Calu3 (cell line): ENCODE data around the gene FAM163A. TPM values are rescaled to one million over a fixed set of nuclear protein-coding genes. Genes with fewer than 3 reads are reported as not detected.
"Not testable (repeated sequence)": the region's sequence is repeated elsewhere in the genome, so short reads cannot be mapped to it uniquely, and the experiment has no call there.

Experiments used
- BruUV-seq: library from RNA; stranded (reverse); fragments of 400-500 nt; replicated peaks from 2 replicates; lab custom pipeline; 2021; lab: Mats Ljungman, UMichigan
- CTCF ChIA-PET: fragments of 300-600 bp; sonication (Branson Sonifier 250); formaldehyde crosslinking; loops from one replicate; lab custom pipeline; 2022; ENCODE audit warnings: antibody characterized with exemption; lab: Charles Lee
- DNase-seq: peaks from one replicate; pipeline ENCODE4 v3.0.0; 2022
- H3K27ac Mint-ChIP-seq: one replicate; pipeline ENCODE4 v1.8.0; 2022; ENCODE audit warnings: mixed read lengths; ENCODE audit not compliant: unreplicated experiment
- H3K27me3 Mint-ChIP-seq: one replicate; pipeline ENCODE4 v1.8.0; 2022; ENCODE audit warnings: mixed read lengths; ENCODE audit not compliant: unreplicated experiment
- H3K36me3 Mint-ChIP-seq: one replicate; pipeline ENCODE4 v1.8.0; 2022; ENCODE audit warnings: mild to moderate bottlenecking, moderate library complexity, mixed read lengths; ENCODE audit not compliant: insufficient read depth, unreplicated experiment
- H3K4me1 Mint-ChIP-seq: one replicate; pipeline ENCODE4 v1.8.0; 2022; ENCODE audit warnings: mild to moderate bottlenecking, low read depth, mixed read lengths; ENCODE audit not compliant: unreplicated experiment
- H3K4me3 Mint-ChIP-seq: one replicate; pipeline ENCODE4 v1.8.0; 2022; ENCODE audit warnings: mild to moderate bottlenecking, low read depth, moderate library complexity, mixed read lengths; ENCODE audit not compliant: unreplicated experiment
- H3K9me3 Mint-ChIP-seq: one replicate; pipeline ENCODE4 v1.8.0; 2022; ENCODE audit warnings: low read depth, mixed read lengths; ENCODE audit not compliant: unreplicated experiment
- intact Hi-C: fragments of 100-400 bp; cut with micrococcal nuclease; formaldehyde crosslinking; loops from one replicate; pipeline ENCODE4 v1.10.0; 2022; ENCODE audit not compliant: unreplicated experiment
- total RNA-seq: library from RNA; stranded (reverse); gene quantifications from 2 replicates; pipeline ENCODE4 v1.2.3, GENCODE V29; 2022
- TF ChIP-seq, protein P1 (sequence below): fragments of 200-600 bp; IDR thresholded peaks from one replicate; pipeline ENCODE4 v1.8.0; 2022; ENCODE audit warnings: antibody characterized with exemption; ENCODE audit not compliant: unreplicated experiment

Gene FAM163A
- total RNA-seq, 1 experiment from 2014 or later: not detected

DNA sequence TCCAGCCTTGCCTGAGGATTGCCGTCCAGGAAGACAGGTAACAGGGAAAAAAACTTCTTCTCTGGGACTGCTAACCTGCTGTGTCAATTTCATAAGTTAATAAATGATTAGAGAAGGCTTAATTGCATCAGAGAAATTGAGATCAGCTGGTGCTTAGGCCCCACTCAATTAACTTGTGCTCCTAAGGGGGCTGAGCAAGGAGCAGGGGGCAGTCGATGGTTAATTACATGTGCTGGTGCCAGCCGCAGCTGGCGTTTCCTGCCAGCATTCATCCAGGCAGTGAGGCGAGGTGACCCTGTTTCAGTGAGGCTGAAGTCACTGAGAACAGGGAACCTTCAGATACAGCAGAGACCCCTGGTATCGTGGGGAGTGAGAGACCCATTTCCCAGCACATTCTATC is 60.0 kb downstream of the FAM163A start:
- no TSS peak for BruUV-seq
- Mint-ChIP-seq H3K4me3 (no peak overlapping the region), H3K36me3 (no peaks in the 10 kb centered on the region), H3K27ac (no peak overlapping the region), H3K4me1 (no peaks in the 10 kb centered on the region), H3K27me3 (peaks cover 87% of the 10 kb centered on the region), H3K9me3 (no peaks in the 10 kb centered on the region)
- TF ChIP-seq, protein P1, sequence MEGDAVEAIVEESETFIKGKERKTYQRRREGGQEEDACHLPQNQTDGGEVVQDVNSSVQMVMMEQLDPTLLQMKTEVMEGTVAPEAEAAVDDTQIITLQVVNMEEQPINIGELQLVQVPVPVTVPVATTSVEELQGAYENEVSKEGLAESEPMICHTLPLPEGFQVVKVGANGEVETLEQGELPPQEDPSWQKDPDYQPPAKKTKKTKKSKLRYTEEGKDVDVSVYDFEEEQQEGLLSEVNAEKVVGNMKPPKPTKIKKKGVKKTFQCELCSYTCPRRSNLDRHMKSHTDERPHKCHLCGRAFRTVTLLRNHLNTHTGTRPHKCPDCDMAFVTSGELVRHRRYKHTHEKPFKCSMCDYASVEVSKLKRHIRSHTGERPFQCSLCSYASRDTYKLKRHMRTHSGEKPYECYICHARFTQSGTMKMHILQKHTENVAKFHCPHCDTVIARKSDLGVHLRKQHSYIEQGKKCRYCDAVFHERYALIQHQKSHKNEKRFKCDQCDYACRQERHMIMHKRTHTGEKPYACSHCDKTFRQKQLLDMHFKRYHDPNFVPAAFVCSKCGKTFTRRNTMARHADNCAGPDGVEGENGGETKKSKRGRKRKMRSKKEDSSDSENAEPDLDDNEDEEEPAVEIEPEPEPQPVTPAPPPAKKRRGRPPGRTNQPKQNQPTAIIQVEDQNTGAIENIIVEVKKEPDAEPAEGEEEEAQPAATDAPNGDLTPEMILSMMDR: no peak
- CTCF ChIA-PET: interaction anchor here (1.0 to 1.4 kb wide), 2 partner anchors 12 to 37 kb away, joined by 3 to 4 read pairs; no protein-coding TSS in a partner anchor
- DNase-seq: no peak
- intact Hi-C loops: no loop called here

DNA sequence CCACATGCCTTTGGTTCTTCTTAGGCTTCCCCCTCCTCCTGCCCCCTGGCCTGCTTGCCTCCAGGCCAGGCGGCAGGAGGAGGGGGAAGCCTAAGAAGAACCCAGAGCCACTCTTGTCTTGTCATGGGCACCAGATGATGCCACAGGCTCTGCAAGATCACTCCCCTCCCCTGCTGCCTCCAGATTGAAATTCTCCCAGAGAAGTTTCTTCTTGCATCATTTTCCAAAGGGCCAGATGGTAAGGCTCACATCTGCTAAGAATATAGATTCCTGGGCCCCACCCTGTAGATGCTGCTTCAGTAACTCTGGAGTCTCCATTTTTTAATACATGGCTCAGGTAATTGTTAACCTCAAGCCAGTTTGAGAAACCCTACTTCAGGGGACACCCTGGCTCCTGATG is 60.8 kb downstream of the FAM163A start:
- Mint-ChIP-seq H3K27me3 (peaks cover 79% of the 10 kb centered on the region), H3K27ac (no peak overlapping the region), H3K36me3 (no peaks in the 10 kb centered on the region), H3K4me1 (no peaks in the 10 kb centered on the region), H3K9me3 (no peaks in the 10 kb centered on the region), H3K4me3 (no peak overlapping the region)
- DNase-seq: no peak
- intact Hi-C loops: no loop called here
- CTCF ChIA-PET: no interaction called here
- BruUV-seq: no TSS peak
- TF ChIP-seq, protein P1: no peak

DNA sequence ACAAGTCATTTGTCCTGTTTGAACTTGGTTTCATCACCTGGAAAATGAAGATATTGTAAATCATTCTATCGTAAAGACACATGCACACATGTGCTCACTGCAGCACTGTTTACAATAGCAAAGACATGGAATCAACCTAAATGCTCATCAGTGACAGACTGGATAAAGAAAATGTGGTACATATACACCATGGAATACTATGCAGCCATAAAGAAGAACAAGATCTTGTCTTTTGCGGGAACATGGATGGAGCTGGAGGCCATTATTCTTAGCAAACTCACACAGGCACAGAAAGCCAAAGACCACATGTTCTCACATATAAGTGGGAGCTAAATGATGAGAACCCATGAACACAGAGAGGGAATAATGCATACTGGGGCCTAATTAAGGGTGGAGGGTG is 61.3 kb downstream of the FAM163A start:
- DNase-seq, H3K36me3 Mint-ChIP-seq, H3K4me3 Mint-ChIP-seq, H3K9me3 Mint-ChIP-seq, H3K4me1 Mint-ChIP-seq, H3K27ac Mint-ChIP-seq, intact Hi-C loops, BruUV-seq: not testable (repeated sequence)
- peaks cover 76% of the 10 kb centered on the region for H3K27me3 Mint-ChIP-seq
- CTCF ChIA-PET: interaction anchor here (1.1 kb wide), 1 partner anchor 13 kb away, joined by 3 read pairs; no protein-coding TSS in a partner anchor

GRCh38 chr1:179805291-179806195 is 62.5 kb downstream of the FAM163A start:
- DNase-seq: no peak
- BruUV-seq: no TSS peak
- H3K4me3 Mint-ChIP-seq: no peak overlapping the region
- H3K36me3 Mint-ChIP-seq: no peaks in the 10 kb centered on the region
- TF ChIP-seq, protein P1: no peak
- intact Hi-C loops: no loop called here
- CTCF ChIA-PET: interaction anchor here (0.9 to 1.1 kb wide), 2 partner anchors 9 to 14 kb away, joined by 3 read pairs; no protein-coding TSS in a partner anchor
- H3K27ac Mint-ChIP-seq: no peak overlapping the region
- peaks cover 10% of the 10 kb centered on the region for H3K4me1 Mint-ChIP-seq
- peaks cover 76% of the 10 kb centered on the region for H3K27me3 Mint-ChIP-seq
- H3K9me3 Mint-ChIP-seq: no peaks in the 10 kb centered on the region

GRCh38 chr1:179806333-179806732 is 63.2 kb downstream of the FAM163A start:
- CTCF ChIA-PET: no interaction called here
- Mint-ChIP-seq H3K9me3 (no peaks in the 10 kb centered on the region), H3K27ac (no peak overlapping the region), H3K4me1 (peaks cover 10% of the 10 kb centered on the region), H3K36me3 (no peaks in the 10 kb centered on the region), H3K27me3 (peaks cover 76% of the 10 kb centered on the region), H3K4me3 (no peak overlapping the region)
- no TSS peak for BruUV-seq
- intact Hi-C loops: no loop called here
- no peak for DNase-seq
- TF ChIP-seq, protein P1: no peak
